H1 (cell line): Measurements from ENCODE around the gene DGKA.

Experiments
- BRCA1 ChIP-seq: IDR thresholded peaks from 2 replicates; pipeline ENCODE4 v1.6.1; 2012; ENCODE audit warnings: low read depth, low read length, improper control_type of control experiment
- TAF1 ChIP-seq: IDR thresholded peaks from 2 replicates; pipeline ENCODE4 v1.6.1; 2011; ENCODE audit warnings: mild to moderate bottlenecking, low read depth, low read length

- TF ChIP-seq BRCA1 (no peak), TAF1 (no peak)
These were observed 3.1 kb downstream of the DGKA start for GRCh38 chr12:55933799-55934742.
